HG03460 (cell line): ENCODE data around the gene GRB2.
"Not testable (repeated sequence)": the region's sequence is repeated elsewhere in the genome, so short reads cannot be mapped to it uniquely, and the experiment has no call there.

Source experiments
- ATAC-seq: cut with Tn5 transposase; IDR thresholded peaks from one replicate; pipeline ENCODE4 v1.9.1; 2021; ENCODE audit not compliant: unreplicated experiment

Gene GRB2

GRCh38 chr17:75288770-75289114 lies 116.7 kb downstream of the GRB2 start:
- peak; percentile 12 for ATAC-seq

GRCh38 chr17:75288359-75288758 lies 117.1 kb downstream of the GRB2 start:
- ATAC-seq: no peak

- ATAC-seq: no peak
Measured at GRCh38 chr17:75287221-75287620, 118.3 kb downstream of the GRB2 start.

GRCh38 chr17:75285123-75285522 lies 120.4 kb downstream of the GRB2 start:
- ATAC-seq: no peak

- ATAC-seq: not testable (repeated sequence)
Measured at GRCh38 chr17:75280189-75280588, 125.3 kb downstream of the GRB2 start.

GRCh38 chr17:75277664-75278071 lies 127.8 kb downstream of the GRB2 start:
- no peak for ATAC-seq

GRCh38 chr17:75273977-75274708 lies 131.3 kb downstream of the GRB2 start:
- no peak for ATAC-seq

GRCh38 chr17:75272848-75273184 lies 132.7 kb downstream of the GRB2 start:
- no peak for ATAC-seq

- ATAC-seq: no peak
Measured at GRCh38 chr17:75271955-75272847, 133.3 kb downstream of the GRB2 start.

- peak; percentile 58 for ATAC-seq
Measured at GRCh38 chr17:75271233-75271954, 134.1 kb downstream of the GRB2 start.

GRCh38 chr17:75270966-75271232 lies 134.6 kb downstream of the GRB2 start, which contains the start of gene MIF4GD:
TSS of gene MIF4GD (minus strand) at chr17:75271231. CDS start at chr17:75270195, 1,036 bp downstream.
- no peak for ATAC-seq

GRCh38 chr17:75270218-75270965 lies 135.1 kb downstream of the GRB2 start:
- ATAC-seq: peak; percentile 39

- no peak for ATAC-seq
Measured at GRCh38 chr17:75269844-75270217, 135.6 kb downstream of the GRB2 start.
